GM23338 (cell line): ENCODE data around the gene BPI. TPM values are rescaled to one million over a fixed set of nuclear protein-coding genes. Genes with fewer than 3 reads are reported as not detected.

ENCODE experiments used
- ATAC-seq: fragments of 200-7000 bp; cut with Tn5 transposase; 3 replicates; pipeline ENCODE4 v1.9.1; 2020
- DNase-seq: peaks from one replicate; pipeline ENCODE4 v3.0.0-alpha.2; 2015; ENCODE audit warnings: low spot score
- H2AFZ ChIP-seq: fragments of 200-600 bp; sonication (generic); 2 replicates; pipeline ENCODE4 v1.8.0; 2016; ENCODE audit warnings: antibody characterized with exemption, mild to moderate bottlenecking, moderate library complexity
- H3F3A ChIP-seq: fragments of 200-600 bp; sonication (generic); replicated peaks from 2 replicates; pipeline ENCODE4 v1.8.0; 2017; ENCODE audit warnings: antibody characterized with exemption, mixed run types, low read depth
- H3K27ac ChIP-seq: fragments of 200-600 bp; sonication (generic); 2 replicates; pipeline ENCODE4 v1.6.1; 2016; ENCODE audit warnings: low read depth
- H3K27me3 ChIP-seq: fragments of 200-600 bp; sonication (generic); 2 replicates; pipeline ENCODE4 v1.8.0; 2016; ENCODE audit warnings: mild to moderate bottlenecking, mixed run types, moderate library complexity; ENCODE audit not compliant: insufficient read depth
- H3K36me3 ChIP-seq: fragments of 200-600 bp; sonication (generic); 2 replicates; pipeline ENCODE4 v1.8.0; 2016; ENCODE audit warnings: mild to moderate bottlenecking; ENCODE audit not compliant: insufficient read depth
- H3K4me1 ChIP-seq: fragments of 200-600 bp; sonication (generic); 2 replicates; pipeline ENCODE4 v1.8.0; 2016; ENCODE audit warnings: mild to moderate bottlenecking, moderate library complexity; ENCODE audit not compliant: insufficient read depth
- H3K4me2 ChIP-seq: fragments of 200-600 bp; sonication (generic); 2 replicates; pipeline ENCODE4 v1.7.1; 2017; ENCODE audit warnings: mixed run types
- H3K4me3 ChIP-seq: fragments of 200-600 bp; sonication (generic); 2 replicates; pipeline ENCODE4 v1.6.1; 2016; ENCODE audit warnings: mixed run types
- H3K79me2 ChIP-seq: fragments of 200-600 bp; sonication (generic); replicated peaks from 2 replicates; pipeline ENCODE4 v1.8.0; 2017; ENCODE audit warnings: mild to moderate bottlenecking; ENCODE audit not compliant: insufficient read depth
- H3K9me2 ChIP-seq: fragments of 200-600 bp; sonication (generic); 2 replicates; pipeline ENCODE4 v1.8.0; 2017; ENCODE audit not compliant: insufficient read depth
- H4K20me1 ChIP-seq: fragments of 200-600 bp; sonication (generic); replicated peaks from 2 replicates; pipeline ENCODE4 v1.8.0; 2017; ENCODE audit warnings: mild to moderate bottlenecking; ENCODE audit not compliant: insufficient read depth
- H3K27ac Mint-ChIP-seq: 2 replicates; pipeline ENCODE4 v1.8.0; 2020; ENCODE audit warnings: inconsistent platforms, mild to moderate bottlenecking, moderate library complexity, mixed read lengths
- H3K27me3 Mint-ChIP-seq: 3 replicates; pipeline ENCODE4 v1.8.0; 2022; ENCODE audit warnings: low read depth, mild to moderate bottlenecking, moderate library complexity, mixed read lengths, inconsistent platforms; ENCODE audit not compliant: insufficient read depth, poor library complexity
- H3K36me3 Mint-ChIP-seq: 3 replicates; pipeline ENCODE4 v1.8.0; 2021; ENCODE audit warnings: low read depth, mild to moderate bottlenecking, inconsistent platforms, moderate library complexity, mixed read lengths
- H3K4me1 Mint-ChIP-seq: 3 replicates; pipeline ENCODE4 v1.8.0; 2020; ENCODE audit warnings: mild to moderate bottlenecking, inconsistent platforms, mixed read lengths
- H3K4me3 Mint-ChIP-seq: 3 replicates; pipeline ENCODE4 v1.8.0; 2021; ENCODE audit warnings: moderate library complexity, mild to moderate bottlenecking, inconsistent platforms, mixed read lengths
- H3K9me3 Mint-ChIP-seq: 3 replicates; pipeline ENCODE4 v1.8.0; 2020; ENCODE audit warnings: moderate library complexity, mild to moderate bottlenecking, inconsistent platforms, mixed read lengths
- CTCF ChIP-seq, 2 experiments: fragments of 200-600 bp in 1 of 2; sonication (generic) in 1 of 2; conservative IDR thresholded peaks; 2 replicates each; pipeline versions ENCODE4 v1.5.1 to v1.6.1; 2016 to 2017; ENCODE audit warnings: antibody characterized with exemption in 2 of 2, low read depth in 2 of 2, mild to moderate bottlenecking in 2 of 2, moderate library complexity in 1 of 2
- EZH2 ChIP-seq: fragments of 200-600 bp; sonication (generic); IDR thresholded peaks from one replicate; pipeline ENCODE4 v1.8.0; 2017; ENCODE audit warnings: antibody characterized with exemption, mild to moderate bottlenecking, low read depth; ENCODE audit not compliant: unreplicated experiment
- EZH2phosphoT487 ChIP-seq: fragments of 200-600 bp; sonication (generic); IDR thresholded peaks from one replicate; pipeline ENCODE4 v1.8.1; 2018; ENCODE audit warnings: antibody characterized with exemption; ENCODE audit not compliant: unreplicated experiment
- JUNB ChIP-seq: IDR thresholded peaks from one replicate; pipeline ENCODE4 v1.6.1; 2016; ENCODE audit warnings: antibody characterized with exemption; ENCODE audit not compliant: unreplicated experiment
- NANOG ChIP-seq: IDR thresholded peaks from 2 replicates; pipeline ENCODE4 v1.6.1; 2016; ENCODE audit warnings: antibody characterized with exemption, borderline replicate concordance
- REST ChIP-seq: IDR thresholded peaks from one replicate; pipeline ENCODE4 v1.6.1; 2018; ENCODE audit warnings: antibody characterized with exemption; ENCODE audit not compliant: unreplicated experiment
- STAT1 ChIP-seq: IDR thresholded peaks from one replicate; pipeline ENCODE4 v1.6.1; 2016; ENCODE audit warnings: antibody characterized with exemption; ENCODE audit not compliant: unreplicated experiment
- ZNF114 ChIP-seq: fragments of 250-450 bp; sonication (Bioruptor Pico); IDR thresholded peaks from 2 replicates; pipeline ENCODE4 v1.5.0; 2020; ENCODE audit warnings: mild to moderate bottlenecking, moderate library complexity
- ZNF462 ChIP-seq: fragments of 250-450 bp; sonication (Bioruptor Pico); IDR thresholded peaks from 2 replicates; pipeline ENCODE4 v1.5.0; 2020; ENCODE audit warnings: mild to moderate bottlenecking, moderate library complexity
- polyA plus RNA-seq: library from polyadenylated mRNA; unstranded; fragments of >200 nt; fragmentation: Nextera tagmentation; extraction: Ambion mirVana; gene quantifications from 2 replicates; pipeline ENCODE4 v1.2.1, GENCODE V29; 2016
- total RNA-seq: library from RNA; depleted of rRNA; stranded (reverse); fragments of >200 nt; shearing (Covaris generic); gene quantifications from 2 replicates; pipeline ENCODE4 v1.2.3, GENCODE V29; 2014

The BPI gene
- total and polyA plus RNA-seq, 2 experiments from 2014 or later = not detected

GRCh38 chr20:38296433-38296832 lies 7.5 kb upstream of the BPI start (continued):
- TF ChIP-seq REST = no peak

GRCh38 chr20:38297916-38298674 lies 5.9 kb upstream of the BPI start:
- no peak overlapping the region for H3K27ac ChIP-seq
- H3K4me2 ChIP-seq = no peak overlapping the region
- no peaks in the 10 kb centered on the region for H4K20me1 ChIP-seq
- no peaks in the 10 kb centered on the region for H3K79me2 ChIP-seq
- H3K36me3 Mint-ChIP-seq = no peaks in the 10 kb centered on the region
- H3K4me1 Mint-ChIP-seq = peaks cover 21% of the 10 kb centered on the region
- H3K27me3 ChIP-seq = no peaks in the 10 kb centered on the region
- no peaks in the 10 kb centered on the region for H3K4me1 ChIP-seq
- H3K4me3 Mint-ChIP-seq = no peak overlapping the region
- peaks cover 10% of the 10 kb centered on the region for H3K27me3 Mint-ChIP-seq
- H3K27ac Mint-ChIP-seq = no peak overlapping the region
- no peak for DNase-seq
- no peak overlapping the region for H2AFZ ChIP-seq
- H3K9me2 ChIP-seq = no peaks in the 10 kb centered on the region
- H3K36me3 ChIP-seq = no peaks in the 10 kb centered on the region
- no peak overlapping the region for H3K4me3 ChIP-seq
- H3K9me3 Mint-ChIP-seq = no peaks in the 10 kb centered on the region
- no peaks in the 10 kb centered on the region for H3F3A ChIP-seq
- no peak for ATAC-seq
- TF ChIP-seq REST = no peak
- TF ChIP-seq JUNB = no peak
- no peak for TF ChIP-seq ZNF462 (CRISPR knock-in tag)
- no peak for TF ChIP-seq CTCF (conservative IDR thresholded peaks at IDR 0.05; ENCODE audit: low read depth in 2 of 2)
- no peak for TF ChIP-seq NANOG
- TF ChIP-seq EZH2 = no peak
- TF ChIP-seq ZNF114 (CRISPR knock-in tag) = no peak
- no peak for TF ChIP-seq STAT1
- TF ChIP-seq EZH2phosphoT487 = no peak
